H9 (cell line): ENCODE measurements around the gene UPF1. TPM values are rescaled to one million over a fixed set of nuclear protein-coding genes. Genes with fewer than 3 reads are reported as not detected.

ENCODE experiments used
- DNase-seq: peaks from one replicate; pipeline ENCODE4 v3.0.0-alpha.2; 2017
- H2AFZ ChIP-seq: one replicate; pipeline ENCODE4 v1.6.1; 2013; ENCODE audit warnings: mild to moderate bottlenecking, low read length, control low read depth, moderate library complexity
- H2AK5ac ChIP-seq: 2 replicates; pipeline ENCODE4 v1.6.1; 2013; ENCODE audit warnings: low read length, control low read depth, mixed read lengths; ENCODE audit not compliant: insufficient read length
- H2BK120ac ChIP-seq: one replicate; pipeline ENCODE4 v1.6.1; 2013; ENCODE audit warnings: low read depth, mild to moderate bottlenecking, low read length, control low read depth, inconsistent platforms; ENCODE audit not compliant: poor library complexity, severe bottlenecking
- H2BK12ac ChIP-seq: 2 replicates; pipeline ENCODE4 v1.6.1; 2013; ENCODE audit warnings: low read length, control low read depth, mixed read lengths, low read depth; ENCODE audit not compliant: insufficient read length
- H2BK15ac ChIP-seq: 2 replicates; pipeline ENCODE4 v1.6.1; 2013; ENCODE audit warnings: low read depth, low read length, control low read depth
- H2BK20ac ChIP-seq: one replicate; pipeline ENCODE4 v1.6.1; 2013; ENCODE audit warnings: low read depth, mild to moderate bottlenecking, low read length, control low read depth, inconsistent platforms; ENCODE audit not compliant: poor library complexity, severe bottlenecking
- H2BK5ac ChIP-seq: 2 replicates; pipeline ENCODE4 v1.6.1; 2013; ENCODE audit warnings: low read length, control low read depth, mixed read lengths; ENCODE audit not compliant: insufficient read length
- H3K14ac ChIP-seq: 2 replicates; pipeline ENCODE4 v1.6.1; 2013; ENCODE audit warnings: low read length, control low read depth; ENCODE audit not compliant: insufficient read depth
- H3K18ac ChIP-seq: 2 replicates; pipeline ENCODE4 v1.6.1; 2013; ENCODE audit warnings: low read depth, mild to moderate bottlenecking, mixed read lengths, low read length, control low read depth; ENCODE audit not compliant: insufficient read length
- H3K23ac ChIP-seq: 2 replicates; pipeline ENCODE4 v1.6.1; 2013; ENCODE audit warnings: low read length, control low read depth, mixed read lengths, low read depth; ENCODE audit not compliant: insufficient read length
- H3K23me2 ChIP-seq: 2 replicates; pipeline ENCODE4 v1.6.1; 2013; ENCODE audit warnings: low read depth, mild to moderate bottlenecking, mixed read lengths, low read length, control low read depth; ENCODE audit not compliant: insufficient read length, poor library complexity, severe bottlenecking
- H3K27ac ChIP-seq: 2 replicates; pipeline ENCODE4 v1.5.1; 2013; ENCODE audit warnings: low read length, control low read depth, mixed read lengths, low read depth; ENCODE audit not compliant: insufficient read length
- H3K27me3 ChIP-seq: 2 replicates; pipeline ENCODE4 v1.6.1; 2013; ENCODE audit warnings: low read length, control low read depth, inconsistent platforms; ENCODE audit not compliant: insufficient read depth
- H3K4ac ChIP-seq: 2 replicates; pipeline ENCODE4 v1.6.1; 2013; ENCODE audit warnings: low read depth, mild to moderate bottlenecking, control low read depth, inconsistent platforms, low read length, moderate library complexity
- H3K4me1 ChIP-seq: 2 replicates; pipeline ENCODE4 v1.6.1; 2013; ENCODE audit warnings: low read length, control low read depth, inconsistent platforms; ENCODE audit not compliant: insufficient read depth
- H3K4me2 ChIP-seq: 2 replicates; pipeline ENCODE4 v1.6.1; 2013; ENCODE audit warnings: low read length, control low read depth, mixed read lengths; ENCODE audit not compliant: insufficient read length, insufficient read depth
- H3K56ac ChIP-seq: 2 replicates; pipeline ENCODE4 v1.6.1; 2013; ENCODE audit warnings: low read depth, mild to moderate bottlenecking, mixed read lengths, low read length, control low read depth; ENCODE audit not compliant: insufficient read length
- H3K79me1 ChIP-seq: 2 replicates; pipeline ENCODE4 v1.6.1; 2013; ENCODE audit warnings: low read depth, mild to moderate bottlenecking, moderate library complexity, low read length, control low read depth, inconsistent platforms; ENCODE audit not compliant: insufficient read depth, poor library complexity, severe bottlenecking
- H3K79me2 ChIP-seq: 2 replicates; pipeline ENCODE4 v1.6.1; 2013; ENCODE audit warnings: low read length, control low read depth, inconsistent platforms; ENCODE audit not compliant: insufficient read depth
- H3K9ac ChIP-seq: 2 replicates; pipeline ENCODE4 v1.6.1; 2013; ENCODE audit warnings: low read length, control low read depth, mixed read lengths; ENCODE audit not compliant: insufficient read length; ENCODE audit errors: extremely low read depth
- H3K9me3 ChIP-seq: one replicate; pipeline ENCODE4 v1.6.1; 2013; ENCODE audit warnings: low read depth, low read length, inconsistent platforms; ENCODE audit not compliant: control insufficient read depth
- H3T11ph ChIP-seq: one replicate; pipeline ENCODE4 v1.6.1; 2013; ENCODE audit warnings: mild to moderate bottlenecking, low read length, control low read depth, inconsistent platforms
- H4K20me1 ChIP-seq: one replicate; pipeline ENCODE4 v1.6.1; 2013; ENCODE audit not compliant: control insufficient read depth, insufficient read length, insufficient read depth
- H4K5ac ChIP-seq: 2 replicates; pipeline ENCODE4 v1.6.1; 2013; ENCODE audit warnings: low read depth, mild to moderate bottlenecking, mixed read lengths, low read length, control low read depth; ENCODE audit not compliant: insufficient read length
- H4K8ac ChIP-seq: replicated peaks from 2 replicates; pipeline ENCODE4 v1.6.1; 2013; ENCODE audit warnings: low read length, control low read depth, mixed read lengths, low read depth; ENCODE audit not compliant: insufficient read length
- H4K91ac ChIP-seq: 2 replicates; pipeline ENCODE4 v1.6.1; 2013; ENCODE audit warnings: low read depth, mild to moderate bottlenecking, moderate library complexity, mixed read lengths, low read length, control low read depth; ENCODE audit not compliant: insufficient read length
- H3K27ac Mint-ChIP-seq, 3 experiments: 2 replicates in 2 of 3; 3 replicates in 1 of 3; pipeline ENCODE4 v1.8.0; 2020 to 2021; ENCODE audit warnings: mixed read lengths in 3 of 3, mild to moderate bottlenecking in 1 of 3, moderate library complexity in 1 of 3
- H3K27me3 Mint-ChIP-seq: 2 replicates; pipeline ENCODE4 v1.8.0; 2021; ENCODE audit warnings: low read depth, mild to moderate bottlenecking, moderate library complexity, mixed read lengths
- H3K36me3 Mint-ChIP-seq, 3 experiments: 2 replicates in 2 of 3; 3 replicates in 1 of 3; pipeline ENCODE4 v1.8.0; 2020 to 2021; ENCODE audit warnings: low read depth in 3 of 3, mixed read lengths in 3 of 3; ENCODE audit not compliant: insufficient read depth in 1 of 3
- H3K4me1 Mint-ChIP-seq, 2 experiments: 2 replicates each; pipeline ENCODE4 v1.8.0; 2020; ENCODE audit warnings: mixed read lengths in 2 of 2
- H3K4me3 Mint-ChIP-seq, 2 experiments: 2 replicates in 1 of 2; 3 replicates in 1 of 2; pipeline ENCODE4 v1.8.0; 2020 to 2021; ENCODE audit warnings: mild to moderate bottlenecking in 2 of 2, mixed read lengths in 2 of 2, moderate library complexity in 1 of 2
- H3K9me3 Mint-ChIP-seq, 2 experiments: 2 replicates in 1 of 2; 3 replicates in 1 of 2; pipeline ENCODE4 v1.8.0; 2020; ENCODE audit warnings: mild to moderate bottlenecking in 2 of 2, mixed read lengths in 2 of 2, moderate library complexity in 1 of 2
- CTCF ChIP-seq: fragments of 200-600 bp; sonication (generic); conservative IDR thresholded peaks from 3 replicates; pipeline ENCODE4 v1.8.0; 2021; ENCODE audit warnings: antibody characterized with exemption, mild to moderate bottlenecking
- WGBS: extraction: QIAGEN DNeasy Blood & Tissue Kit; methylation state at CpG from one replicate; pipeline ENCODE4 v1.1.7; 2013; ENCODE audit warnings: missing lambda C conversion rate, low lambda C conversion rate, mixed read lengths; ENCODE audit not compliant: insufficient read length; ENCODE audit errors: extremely low coverage; 5-methylcytosine and 5-hydroxymethylcytosine counted together
- total RNA-seq: library from RNA; stranded (reverse); gene quantifications from 2 replicates; pipeline ENCODE4 v1.2.1, GENCODE V29; 2021

Gene UPF1
- total RNA-seq, 1 experiment from 2014 or later: 85.4 TPM

GRCh38 chr19:18789883-18790565, 41.7 kb upstream of the UPF1 start:
- Histone ChIP-seq H3K4ac (no peak overlapping the region), H3K4me2 (peak overlapping the region; percentile 80), H3K23me2 (peaks cover 20% of the 10 kb centered on the region), H2AFZ (no peak overlapping the region), H2BK120ac (no peak overlapping the region), H3K9me3 (no peaks in the 10 kb centered on the region), H3K9ac (no peak overlapping the region), H3K14ac (no peak overlapping the region; the same call in 1 of the 2 replicates), H3K27me3 (peaks cover 87% of the 10 kb centered on the region), H2BK12ac (no peak overlapping the region), H3K56ac (no peak overlapping the region), H2BK20ac (no peak overlapping the region), H3T11ph (no peak overlapping the region), H2AK5ac (no peak overlapping the region), H4K91ac (no peak overlapping the region), H3K23ac (no peak overlapping the region), H3K18ac (no peak overlapping the region), H4K20me1 (no peaks in the 10 kb centered on the region), H3K79me2 (no peaks in the 10 kb centered on the region), H3K4me1 (no peaks in the 10 kb centered on the region), H3K27ac (no peak overlapping the region), H4K5ac (no peak overlapping the region), H2BK15ac (no peak overlapping the region), H3K79me1 (no peaks in the 10 kb centered on the region), H2BK5ac (no peak overlapping the region), H4K8ac (no peak overlapping the region)
- Mint-ChIP-seq H3K9me3 (peaks cover 0 to 14% of the 10 kb centered on the region in 2 experiments; a peak in 4 of 5 replicates), H3K27me3 (peaks cover 100% of the 10 kb centered on the region), H3K4me1 (peaks cover 19 to 37% of the 10 kb centered on the region in 2 experiments), H3K4me3 (peak overlapping the region; percentile 54 to 85), H3K27ac (no peak overlapping the region), H3K36me3 (no peaks in the 10 kb centered on the region; a peak in 2 of 7 replicates)
- WGBS: no CpG with 5 or more reads among the region's 65 CpGs
- DNase-seq: peak; percentile 81
- TF ChIP-seq CTCF: no peak
